Stimulated activated CD8-positive, alpha-beta memory T cell treated with anti-CD3 and anti-CD28 coated beads, Interleukin-12 subunit alpha, Interleukin-12 subunit beta, amount 100 ng/mL, for 1 hour (primary cell): ENCODE data around the gene C12orf76.
"Not testable (repeated sequence)": the region's sequence is repeated elsewhere in the genome, so short reads cannot be mapped to it uniquely, and the experiment has no call there.

Source experiments
- DNase-seq: peaks from one replicate; pipeline ENCODE4 v3.0.0-alpha.2; 2020; ENCODE audit warnings: low read depth

Gene C12orf76

DNA sequence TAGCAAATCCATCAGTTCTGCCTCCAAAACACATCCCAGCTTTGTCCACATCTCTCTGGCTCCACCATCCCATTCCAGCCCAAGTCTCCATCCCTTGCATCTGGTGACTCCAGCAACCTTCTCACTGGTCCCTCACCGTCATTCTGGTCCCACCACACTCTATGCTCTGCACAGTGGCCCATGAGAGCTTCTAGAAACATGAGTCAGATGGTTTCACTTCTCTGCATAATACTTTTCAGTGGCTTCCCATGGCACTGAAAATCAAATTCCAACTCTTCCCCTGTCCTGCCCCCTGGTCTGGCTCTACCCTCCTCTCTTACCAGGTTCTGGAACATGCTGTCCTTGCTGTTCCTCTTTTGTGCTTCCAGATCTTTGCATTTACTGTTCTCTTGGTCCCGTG is 17.2 kb upstream of the C12orf76 start:
- no peak for DNase-seq

DNA sequence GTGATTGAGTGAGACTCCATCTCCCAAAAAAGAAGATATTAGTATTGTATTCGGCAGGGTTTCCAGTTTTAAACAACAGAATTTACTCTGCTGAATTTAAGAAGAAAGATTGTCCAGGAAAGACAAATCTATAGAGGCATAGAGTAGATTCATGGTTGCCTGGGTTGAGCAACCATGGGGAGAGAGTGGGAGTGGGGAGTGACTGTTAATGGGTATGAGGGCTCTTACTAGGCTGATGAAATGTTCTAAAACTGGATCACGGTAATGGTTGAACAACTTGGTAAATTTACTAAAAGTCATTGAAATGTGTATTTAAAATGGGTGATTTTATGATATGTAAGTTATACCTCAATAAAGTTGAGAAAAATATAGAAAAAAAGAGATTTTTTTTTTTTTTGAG is 13.9 kb upstream of the C12orf76 start:
- no peak for DNase-seq

DNA sequence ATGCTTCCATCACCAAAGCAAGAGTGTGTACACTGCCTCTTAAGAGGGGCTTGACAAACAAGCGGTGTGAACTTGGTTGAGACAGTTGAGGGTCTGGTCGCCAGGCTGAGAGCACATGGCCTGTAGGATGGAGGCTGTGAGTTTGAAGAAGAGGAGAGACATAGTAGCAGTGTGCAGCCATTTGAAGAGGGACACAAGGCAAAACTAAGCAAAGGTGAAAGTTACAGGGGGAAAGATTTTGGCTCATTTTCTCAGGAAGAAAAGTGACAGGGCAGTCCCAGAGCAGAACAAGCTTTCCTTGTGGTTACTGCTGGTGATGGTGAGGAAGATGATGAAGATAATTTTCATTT is 11.3 kb upstream of the C12orf76 start:
- no peak for DNase-seq

DNA sequence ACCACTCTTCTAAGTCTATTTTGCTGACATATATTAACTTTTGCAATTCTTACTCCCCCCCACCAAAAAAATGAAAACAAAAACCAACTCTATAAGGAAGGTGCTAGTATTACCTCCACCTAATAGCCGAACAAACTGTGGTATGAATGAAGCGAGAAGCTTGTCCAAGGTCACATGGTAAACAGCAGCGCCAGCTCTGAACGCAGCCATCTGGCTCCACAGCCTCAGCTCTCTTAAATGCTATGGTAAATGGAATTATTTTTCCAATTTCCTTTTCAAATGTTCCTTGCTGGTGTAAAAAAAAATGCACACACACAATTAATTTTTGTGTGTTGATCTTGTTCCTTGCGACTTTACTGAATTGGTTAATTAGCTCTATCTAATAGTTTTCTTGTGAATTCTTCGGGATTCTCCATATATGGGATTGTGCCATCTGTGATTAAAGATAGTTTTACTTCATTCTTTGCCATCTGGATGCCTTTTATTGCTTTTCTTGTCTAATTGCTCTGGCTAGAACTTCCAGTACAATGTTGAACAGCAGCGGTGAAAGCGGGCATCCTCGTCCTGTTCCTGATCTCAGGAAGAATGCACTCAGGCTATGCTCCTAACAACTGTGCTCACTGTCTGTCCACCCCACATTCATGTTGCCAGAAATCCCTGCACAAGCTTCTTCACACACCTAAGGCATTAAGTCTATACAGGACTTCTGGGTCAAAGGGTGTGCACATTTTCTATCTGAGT is 10.7 kb upstream of the C12orf76 start:
- no peak for DNase-seq

DNA sequence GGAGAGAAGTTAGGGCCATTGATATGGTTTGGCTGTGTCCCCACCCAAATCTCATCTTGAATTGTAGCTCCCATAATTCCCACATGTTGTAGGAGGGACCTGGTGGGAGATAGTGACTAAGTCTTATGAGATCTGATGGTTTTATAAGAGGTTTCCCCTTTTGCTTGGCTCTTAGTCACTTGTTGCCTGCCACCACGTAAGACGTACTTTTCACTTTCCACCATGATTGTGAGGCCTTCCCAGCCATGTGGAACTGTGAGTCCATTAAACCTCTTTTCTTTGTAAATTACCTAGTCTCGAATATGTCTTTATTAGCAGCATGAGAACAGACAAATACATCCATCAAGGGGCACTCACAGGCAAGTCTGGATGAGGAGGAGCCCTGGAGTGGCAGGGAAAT is 8.3 kb upstream of the C12orf76 start:
- not testable (repeated sequence) for DNase-seq

DNA sequence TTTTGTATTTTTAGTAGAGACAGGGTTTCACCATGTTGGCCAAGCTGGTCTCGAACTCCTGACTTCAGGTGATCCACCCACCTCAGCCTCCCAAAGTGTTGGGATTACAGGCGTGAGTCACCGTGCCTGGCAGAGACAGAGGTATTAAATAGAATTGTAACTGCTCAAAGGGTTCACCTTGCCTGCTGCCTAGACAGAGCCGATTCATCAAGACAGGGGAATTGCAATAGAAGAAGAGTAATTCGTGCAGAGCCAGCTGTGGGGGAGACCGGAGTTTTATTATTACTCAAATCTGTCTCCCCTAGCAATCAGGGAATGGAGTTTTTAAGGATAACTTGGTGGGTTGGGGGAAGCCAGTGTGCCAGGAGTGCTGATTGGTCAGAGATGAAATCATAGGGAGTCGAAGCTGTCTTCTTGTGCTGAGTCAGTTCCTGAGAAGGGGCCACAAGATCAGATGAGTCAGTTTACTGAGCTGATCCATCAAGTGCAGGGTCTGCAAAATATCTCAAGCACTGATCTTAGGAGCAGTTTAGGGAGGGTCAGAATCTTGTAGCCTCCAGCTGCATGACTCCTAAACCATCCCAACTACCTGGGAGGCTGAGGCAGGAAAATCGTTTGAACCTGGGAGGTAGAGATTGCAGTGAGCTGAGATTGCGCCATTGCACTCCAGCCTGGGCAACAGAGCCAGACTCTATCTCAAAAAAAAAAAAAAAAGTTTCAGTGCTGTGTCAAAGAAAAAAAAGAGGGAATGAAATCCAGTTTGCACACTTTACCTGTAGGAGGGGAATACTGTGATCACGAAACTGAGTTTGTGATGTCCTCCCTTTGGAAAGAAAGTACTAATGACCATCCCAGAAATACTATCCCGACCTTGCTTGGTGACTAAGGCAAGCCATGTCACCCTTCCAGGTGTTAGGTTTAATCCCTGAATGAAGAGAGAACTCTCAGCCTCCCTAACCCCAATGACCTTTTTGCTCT is 7.3 kb upstream of the C12orf76 start:
- not testable (repeated sequence) for DNase-seq

DNA sequence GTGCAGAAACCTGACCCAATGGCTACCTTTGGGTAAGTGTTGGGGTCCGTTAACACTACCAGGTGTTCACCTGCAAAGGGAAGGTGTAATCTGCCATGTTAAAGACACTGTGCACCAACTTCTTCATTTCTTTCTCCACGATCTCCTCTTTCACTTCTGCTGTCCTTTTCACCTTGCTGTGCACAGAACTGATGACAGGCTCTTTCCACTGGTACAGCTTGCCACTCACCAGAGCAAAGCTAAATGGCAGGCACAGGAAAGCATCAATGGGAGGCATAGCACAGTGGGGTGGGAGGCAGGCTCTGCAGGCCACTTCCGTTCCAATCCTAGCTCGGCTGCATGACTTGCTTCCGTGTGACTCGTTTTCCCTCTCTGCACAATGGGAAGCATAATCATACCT is 2.6 kb upstream of the C12orf76 start:
- no peak for DNase-seq

DNA sequence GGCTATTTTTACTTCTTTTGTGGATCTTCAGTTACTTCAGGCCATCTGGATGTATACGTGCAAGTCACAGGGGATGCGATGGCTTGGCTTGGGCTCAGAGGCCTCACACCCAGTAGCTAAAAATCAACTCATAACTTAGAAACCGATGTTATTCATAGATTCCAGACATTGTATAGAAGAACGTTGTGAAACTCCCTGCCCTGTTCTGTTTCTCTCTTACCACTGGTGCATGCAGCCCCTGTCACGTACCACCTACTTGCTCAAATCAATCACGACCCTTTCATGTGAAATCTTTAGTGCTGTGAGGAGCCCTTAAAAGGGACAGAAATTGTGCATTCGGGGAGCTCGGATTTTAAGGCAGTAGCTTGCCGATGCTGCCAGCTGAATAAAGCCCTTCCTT is 1.3 kb upstream of the C12orf76 start:
- DNase-seq, result not testable (repeated sequence)

DNA sequence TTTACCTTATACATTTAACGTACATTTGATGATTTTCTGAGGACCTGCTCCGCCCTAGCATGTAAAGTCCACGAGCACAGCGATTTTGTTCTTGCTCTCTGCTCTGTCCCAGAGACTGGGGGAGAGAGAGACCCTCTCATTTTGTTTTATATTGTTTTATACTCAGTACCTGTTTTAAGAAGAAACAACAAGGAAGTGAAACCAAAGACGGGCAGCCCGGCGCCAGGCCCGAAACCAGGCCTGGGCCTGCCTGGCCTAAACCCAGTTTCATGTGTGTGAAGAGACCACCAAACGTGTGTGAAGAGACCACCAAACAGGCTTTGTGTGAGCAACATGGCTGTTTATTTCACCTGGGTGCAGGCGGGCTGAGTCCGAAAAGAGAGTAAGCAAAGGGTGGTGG is 712 bp upstream of the C12orf76 start:
- DNase-seq, result not testable (repeated sequence)

DNA sequence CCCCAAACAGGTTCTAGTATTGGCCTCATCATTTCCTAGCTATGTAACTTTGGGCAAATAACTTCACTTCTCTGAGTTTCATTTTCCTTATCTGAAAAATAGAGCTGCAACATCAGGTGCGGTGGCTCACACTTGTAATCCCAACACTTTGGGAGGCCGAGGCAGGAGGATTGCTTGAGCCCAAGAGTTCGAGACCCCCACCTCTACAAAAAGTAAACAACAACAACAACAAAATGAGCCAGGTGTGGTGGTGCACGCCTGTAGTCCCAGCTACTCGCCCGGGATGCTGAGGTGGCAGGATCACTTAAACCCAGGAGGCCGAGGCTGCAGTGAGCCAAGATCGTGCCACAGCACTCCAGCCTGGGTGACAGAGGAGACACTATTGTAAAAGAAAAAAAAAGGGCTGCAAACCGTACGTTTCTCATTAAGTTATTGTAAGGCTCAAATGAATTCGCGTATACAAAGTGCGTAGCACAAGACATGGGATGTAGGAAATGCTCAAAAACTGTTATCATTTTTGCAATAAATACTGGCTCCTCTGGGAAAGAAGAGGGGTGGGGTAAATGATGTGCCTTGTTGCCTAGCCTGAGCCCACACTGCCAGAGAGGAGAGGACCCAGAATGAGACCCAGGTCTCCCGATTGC is 903 bp downstream of the C12orf76 start:
- no peak for DNase-seq

DNA sequence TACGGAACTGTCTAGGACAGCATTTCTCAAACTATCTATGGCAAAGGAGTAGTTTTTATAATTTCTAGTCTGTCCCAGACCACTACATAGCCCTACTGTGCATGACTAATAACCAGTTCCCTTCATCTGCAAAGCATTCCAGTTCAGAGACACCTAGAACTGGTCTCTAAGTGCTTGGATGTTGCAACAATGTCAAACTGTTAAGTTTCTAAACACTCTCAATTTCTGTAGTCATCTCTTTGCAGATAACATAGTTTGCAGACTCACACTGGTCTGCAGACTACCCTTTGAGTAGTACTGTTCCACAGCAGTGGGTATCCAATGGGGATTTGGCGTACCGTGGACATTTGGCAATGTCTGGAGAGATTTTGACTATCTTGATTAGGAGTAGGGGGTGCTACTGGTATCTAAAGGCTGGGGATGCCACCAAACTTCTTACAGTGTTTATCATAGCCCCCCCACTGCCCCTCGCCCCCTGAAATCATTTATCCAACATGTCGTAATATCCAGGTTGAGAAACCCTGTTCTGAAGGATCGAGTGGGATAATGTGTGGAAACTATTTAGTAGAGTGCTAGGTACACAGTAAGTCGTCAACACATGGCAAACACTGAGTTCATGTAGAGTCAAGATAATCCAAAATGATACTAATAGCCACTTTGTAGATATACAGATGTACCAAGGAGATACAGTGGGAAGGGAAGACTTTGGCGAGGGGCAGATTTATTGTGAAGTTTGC is 1.7 kb downstream of the C12orf76 start:
- no peak for DNase-seq

DNA sequence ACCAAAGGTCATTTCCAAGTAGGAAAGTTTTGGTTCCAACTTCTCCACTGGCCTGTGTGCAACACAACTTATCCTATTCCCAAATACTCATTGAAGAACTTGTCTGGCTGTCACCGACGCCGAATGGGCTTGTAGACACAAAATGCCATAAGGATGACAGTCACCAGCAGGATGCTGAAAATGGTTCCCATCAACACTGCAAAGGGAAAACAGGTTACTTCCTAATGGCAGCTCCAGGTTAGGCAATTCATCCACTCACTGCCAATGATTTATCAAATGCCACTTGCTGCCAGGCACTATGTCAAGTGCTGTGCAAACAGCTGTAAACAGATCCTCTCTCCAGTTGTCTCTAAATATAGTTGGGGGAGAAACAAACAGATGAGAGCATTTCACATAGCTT is 6.1 kb downstream of the C12orf76 start:
- no peak for DNase-seq

DNA sequence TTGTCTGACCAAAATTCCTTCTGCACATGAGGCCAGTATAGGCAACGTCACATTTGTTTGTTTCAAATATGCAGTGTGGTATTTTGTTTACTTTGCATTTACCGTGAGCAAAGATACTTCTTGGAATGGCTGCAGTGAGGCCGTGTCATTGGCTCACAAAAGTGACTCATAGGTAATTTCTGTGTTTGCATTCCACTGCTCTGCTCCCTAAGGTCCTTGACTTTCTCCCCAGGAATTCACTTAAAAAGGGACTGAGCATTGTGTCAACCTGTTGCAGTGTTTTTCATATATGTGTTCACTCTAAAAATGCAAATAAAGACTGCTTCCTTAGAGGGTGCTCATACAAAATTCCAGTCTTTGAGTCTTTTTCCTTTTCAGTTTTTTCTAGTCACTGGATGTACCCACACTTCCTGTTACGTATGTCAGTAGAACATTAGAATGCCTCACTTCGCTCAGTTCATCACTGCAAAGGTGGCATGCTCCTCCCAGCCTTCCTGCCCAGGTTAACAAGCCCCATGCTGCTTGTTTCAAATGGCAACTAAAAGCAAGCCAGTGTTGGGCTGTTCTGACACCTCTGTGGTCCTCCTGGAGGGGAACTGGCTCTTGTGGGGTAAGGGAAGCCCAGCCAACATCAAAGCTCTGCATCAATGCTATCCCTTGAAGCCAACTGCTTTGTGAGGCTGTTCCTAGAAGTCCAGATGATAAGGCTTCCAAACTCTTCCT is 9.1 kb downstream of the C12orf76 start:
- DNase-seq, result no peak

DNA sequence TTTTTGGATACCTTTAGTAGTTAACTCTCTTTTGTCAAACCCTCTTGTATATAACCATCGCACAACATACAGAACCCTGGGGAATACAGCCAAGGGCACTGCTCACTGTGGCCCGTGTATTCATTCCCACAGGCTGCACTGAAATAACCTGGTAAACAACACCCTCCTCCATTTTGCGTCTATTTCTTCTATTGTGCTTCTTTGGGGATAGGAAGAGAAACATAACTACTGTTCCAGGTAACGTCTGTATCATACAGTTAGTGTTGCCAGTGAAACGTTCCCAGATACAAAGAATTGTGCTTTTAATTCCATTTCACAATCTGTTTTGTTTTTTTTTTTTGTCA is 9.6 kb downstream of the C12orf76 start:
- no peak for DNase-seq

DNA sequence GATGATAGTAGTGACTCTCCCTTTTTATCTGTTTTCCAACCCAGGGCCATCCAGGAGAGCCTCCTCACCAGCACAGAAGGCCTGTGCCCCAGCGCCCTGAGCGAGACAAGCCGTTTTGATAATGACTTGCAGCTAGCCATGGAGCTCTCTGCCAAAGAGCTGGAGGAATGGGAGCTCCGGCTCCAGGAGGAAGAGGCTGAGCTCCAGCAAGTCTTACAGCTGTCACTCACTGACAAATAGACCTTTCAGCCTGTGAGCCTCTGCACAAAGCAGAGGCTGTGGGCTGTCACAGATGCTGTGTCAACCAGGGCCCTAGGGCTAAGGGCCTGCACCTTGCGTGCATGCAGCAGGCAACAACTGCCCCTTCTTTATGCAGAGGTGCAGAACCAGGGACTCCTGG is 11.0 kb downstream of the C12orf76 start:
- DNase-seq, result no peak

DNA sequence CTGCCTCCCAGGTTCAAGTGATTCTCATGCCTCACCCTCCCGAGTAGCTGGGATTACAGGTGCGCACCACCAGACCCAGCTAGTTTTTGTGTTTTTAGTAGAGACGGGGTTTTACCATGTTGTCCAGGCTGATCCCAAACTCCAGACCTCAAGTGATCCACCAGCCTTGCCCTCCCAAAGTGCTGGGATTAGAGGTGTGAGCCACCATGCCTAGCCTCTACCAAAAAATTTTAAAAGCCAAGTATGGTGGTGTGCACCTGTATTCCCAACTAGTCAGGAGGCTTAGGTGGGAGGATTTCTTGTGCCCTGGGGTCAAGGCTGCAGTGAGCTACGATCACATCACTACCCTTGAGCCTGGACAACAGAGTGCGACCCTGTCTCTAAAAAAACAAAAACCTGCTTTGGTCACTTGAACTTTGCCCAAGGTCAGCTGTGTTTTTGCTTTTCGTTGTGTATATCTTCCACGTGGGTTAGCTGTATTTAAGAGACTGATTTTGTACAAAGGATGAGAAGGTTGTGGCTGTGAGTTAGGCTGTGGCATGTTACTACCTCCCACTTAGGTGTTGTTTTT is 12.7 kb downstream of the C12orf76 start:
- DNase-seq, result no peak

DNA sequence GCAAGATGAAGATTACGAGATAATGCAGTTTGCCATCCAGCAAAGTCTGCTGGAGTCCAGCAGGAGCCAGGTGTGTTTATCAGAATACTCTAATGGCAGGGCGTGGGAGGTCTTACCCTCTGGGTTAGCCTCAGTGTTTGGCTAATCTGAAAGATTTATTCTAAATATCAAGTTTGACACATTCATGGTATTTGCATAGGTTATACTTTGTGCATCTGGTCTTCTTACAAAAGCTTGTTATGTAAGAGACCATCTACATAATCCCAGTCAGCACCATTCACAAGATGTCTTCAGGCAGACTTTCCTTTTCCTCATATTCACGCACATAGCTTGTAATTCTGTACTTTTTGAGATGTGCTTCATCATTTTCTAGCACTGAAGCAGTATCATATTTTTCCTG is 14.4 kb downstream of the C12orf76 start:
- DNase-seq, result no peak

DNA sequence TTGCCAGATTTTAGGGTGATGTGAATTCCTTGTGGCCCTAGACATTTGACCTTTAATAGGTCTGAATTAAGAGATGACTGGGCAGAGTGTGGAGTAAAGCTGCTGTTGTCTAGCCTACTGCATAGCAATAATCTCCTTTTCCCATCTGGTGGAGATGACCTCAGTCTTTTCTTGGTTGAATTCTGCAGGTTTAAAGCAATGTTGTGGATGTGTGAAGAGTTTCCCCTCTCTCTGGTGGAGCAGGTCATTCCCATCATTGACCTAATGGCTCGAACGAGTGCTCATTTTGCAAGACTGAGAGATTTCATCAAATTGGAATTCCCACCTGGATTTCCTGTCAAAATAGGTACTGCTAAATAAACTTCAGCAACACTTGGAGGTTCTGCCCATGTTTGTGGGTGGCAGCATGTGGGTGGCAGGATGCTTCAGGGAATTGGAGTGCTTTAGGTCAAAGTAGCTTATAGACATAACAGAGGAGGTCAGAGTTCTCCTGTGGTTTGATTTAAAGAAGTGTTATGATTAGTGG is 19.0 kb downstream of the C12orf76 start:
- no peak for DNase-seq

DNA sequence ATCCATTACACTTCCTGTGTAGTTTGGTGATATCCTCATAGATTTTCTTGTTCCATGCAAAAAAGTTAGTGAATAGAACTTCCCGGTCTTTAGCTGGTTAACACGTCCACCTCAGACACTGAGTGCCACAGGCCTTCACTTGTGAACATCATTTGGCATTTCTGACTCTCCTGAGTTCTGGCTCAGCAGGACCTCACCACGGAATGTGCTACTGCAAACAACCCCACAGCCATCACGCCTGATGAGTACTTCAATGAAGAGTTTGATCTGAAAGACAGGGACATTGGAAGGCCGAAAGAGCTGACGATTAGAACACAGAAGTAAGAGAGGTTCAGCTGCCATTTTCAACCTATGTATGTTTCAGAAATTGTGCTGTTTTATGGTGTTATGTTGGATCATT is 20.0 kb downstream of the C12orf76 start:
- DNase-seq, result no peak

DNA sequence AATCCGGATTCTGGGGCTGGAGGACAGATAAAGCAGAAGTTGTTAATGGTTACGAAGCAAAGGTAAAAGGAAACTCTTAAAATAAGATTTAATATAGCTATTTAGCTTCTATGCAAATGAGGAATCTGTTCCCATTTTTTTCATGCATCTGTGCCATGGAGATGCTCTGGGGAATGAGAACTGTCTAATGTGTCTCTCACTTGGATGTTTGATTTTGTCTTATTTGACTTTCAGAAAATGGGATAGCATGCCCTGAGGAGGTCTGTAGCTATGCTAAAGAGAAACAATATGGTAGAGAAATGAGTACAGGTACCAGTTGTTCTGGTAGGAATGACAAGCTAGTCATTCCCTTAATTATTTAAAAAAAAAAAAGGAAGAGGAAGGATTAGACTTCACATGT is 24.3 kb downstream of the C12orf76 start:
- no peak for DNase-seq
